Muscle layer of duodenum (tissue), 2 donors: ENCODE data around the gene KCP.
"Not testable (repeated sequence)": the region's sequence is repeated elsewhere in the genome, so short reads cannot be mapped to it uniquely, and the experiment has no call there.

Experiments used
- H3K27ac ChIP-seq: one replicate; pipeline ENCODE4 v1.7.0; 2013; ENCODE audit warnings: mild to moderate bottlenecking, low read length
- H3K27me3 ChIP-seq: one replicate; pipeline ENCODE4 v1.7.0; 2013; ENCODE audit warnings: low read depth, mild to moderate bottlenecking, control low read depth, low read length
- H3K36me3 ChIP-seq, 2 donors: one replicate each; pipeline ENCODE4 v1.7.0; 2013; ENCODE audit warnings: low read length in 2 of 2, control low read depth in 1 of 2, mild to moderate bottlenecking in 1 of 2; ENCODE audit not compliant: insufficient read depth in 2 of 2, control insufficient read depth in 1 of 2
- H3K4me1 ChIP-seq, 2 donors: one replicate each; pipeline ENCODE4 v1.7.0; 2013; ENCODE audit warnings: low read length in 2 of 2, mild to moderate bottlenecking in 2 of 2, control low read depth in 1 of 2, moderate library complexity in 1 of 2; ENCODE audit not compliant: insufficient read depth in 2 of 2, control insufficient read depth in 1 of 2
- H3K4me3 ChIP-seq, 2 donors: one replicate each; pipeline ENCODE4 v1.7.0; 2013; ENCODE audit warnings: low read length in 2 of 2, low read depth in 1 of 2, mild to moderate bottlenecking in 1 of 2
- H3K9me3 ChIP-seq, 2 donors: one replicate each; pipeline ENCODE4 v1.7.0; 2013; ENCODE audit warnings: low read length in 2 of 2, control low read depth in 1 of 2, mild to moderate bottlenecking in 1 of 2; ENCODE audit not compliant: control insufficient read depth in 1 of 2
- donor health status: healthy.

The KCP gene

GRCh38 chr7:128918016-128918665 is 7.6 kb upstream of the KCP start:
- Histone ChIP-seq H3K27ac (no peak overlapping the region), H3K36me3 (no peaks in the 10 kb centered on the region), H3K4me1 (peaks cover 0 to 4% of the 10 kb centered on the region in 2 donors), H3K9me3 (no peaks in the 10 kb centered on the region), H3K27me3 (peaks cover 19% of the 10 kb centered on the region), H3K4me3 (no peak overlapping the region)

- Histone ChIP-seq H3K27ac (no peak overlapping the region), H3K4me3 (no peak overlapping the region), H3K36me3 (no peaks in the 10 kb centered on the region), H3K9me3 (no peaks in the 10 kb centered on the region), H3K4me1 (peaks cover 0 to 4% of the 10 kb centered on the region in 2 donors), H3K27me3 (peaks cover 19% of the 10 kb centered on the region)
Measured at GRCh38 chr7:128917122-128917521, 6.6 kb upstream of the KCP start.

- Histone ChIP-seq H3K27ac (no peak overlapping the region), H3K9me3 (no peaks in the 10 kb centered on the region), H3K36me3 (no peaks in the 10 kb centered on the region), H3K4me3 (no peak overlapping the region), H3K4me1 (peaks cover 0 to 4% of the 10 kb centered on the region in 2 donors), H3K27me3 (peaks cover 19% of the 10 kb centered on the region)
Measured at GRCh38 chr7:128916643-128916915, 6.1 kb upstream of the KCP start.

GRCh38 chr7:128915841-128916642 is 5.5 kb upstream of the KCP start:
- Histone ChIP-seq H3K36me3 (no peaks in the 10 kb centered on the region), H3K4me3 (peak overlapping the region in 1 of 2 donors; percentile 53), H3K9me3 (no peaks in the 10 kb centered on the region), H3K27me3 (peaks cover 19% of the 10 kb centered on the region), H3K4me1 (peaks cover 0 to 4% of the 10 kb centered on the region in 2 donors), H3K27ac (no peak overlapping the region)

GRCh38 chr7:128915271-128915819 is 4.8 kb upstream of the KCP start:
- H3K36me3 ChIP-seq = no peaks in the 10 kb centered on the region
- H3K27ac ChIP-seq = no peak overlapping the region
- no peaks in the 10 kb centered on the region for H3K9me3 ChIP-seq
- peak overlapping the region; percentile 33 to 53 for H3K4me3 ChIP-seq
- peaks cover 0 to 6% of the 10 kb centered on the region in 2 donors for H3K4me1 ChIP-seq
- H3K27me3 ChIP-seq = peaks cover 16% of the 10 kb centered on the region

- H3K27ac ChIP-seq = no peak overlapping the region
- no peaks in the 10 kb centered on the region for H3K9me3 ChIP-seq
- no peaks in the 10 kb centered on the region for H3K36me3 ChIP-seq
- no peak overlapping the region for H3K4me3 ChIP-seq
- peaks cover 19% of the 10 kb centered on the region for H3K27me3 ChIP-seq
- H3K4me1 ChIP-seq = peaks cover 0 to 13% of the 10 kb centered on the region in 2 donors
Measured at GRCh38 chr7:128914566-128915151, 4.2 kb upstream of the KCP start.

- Histone ChIP-seq H3K27ac (no peak overlapping the region), H3K36me3 (no peaks in the 10 kb centered on the region), H3K27me3 (peaks cover 26% of the 10 kb centered on the region), H3K4me1 (peaks cover 0 to 18% of the 10 kb centered on the region in 2 donors), H3K9me3 (no peaks in the 10 kb centered on the region), H3K4me3 (no peak overlapping the region)
Measured at GRCh38 chr7:128913870-128914565, 3.5 kb upstream of the KCP start.

- not testable (repeated sequence) for H3K27ac ChIP-seq, H3K9me3 ChIP-seq, H3K4me3 ChIP-seq, H3K36me3 ChIP-seq
- Histone ChIP-seq H3K27me3 (peaks cover 26% of the 10 kb centered on the region), H3K4me1 (peaks cover 0 to 18% of the 10 kb centered on the region in 2 donors)
Measured at GRCh38 chr7:128912709-128913495, 2.4 kb upstream of the KCP start.

- no peaks in the 10 kb centered on the region for H3K9me3 ChIP-seq
- no peak overlapping the region for H3K4me3 ChIP-seq
- H3K27ac ChIP-seq = no peak overlapping the region
- H3K4me1 ChIP-seq = peaks cover 0 to 18% of the 10 kb centered on the region in 2 donors
- H3K27me3 ChIP-seq = peaks cover 26% of the 10 kb centered on the region
- no peaks in the 10 kb centered on the region for H3K36me3 ChIP-seq
Measured at GRCh38 chr7:128912281-128912680, 1.8 kb upstream of the KCP start.

GRCh38 chr7:128911423-128912031 is 1.0 kb upstream of the KCP start:
- peaks cover 26% of the 10 kb centered on the region for H3K27me3 ChIP-seq
- H3K9me3 ChIP-seq = no peaks in the 10 kb centered on the region

More at GRCh38 chr7:128911423-128912031, 1.0 kb upstream of the KCP start:
- H3K4me1 ChIP-seq = peaks cover 0 to 18% of the 10 kb centered on the region in 2 donors
- H3K27ac ChIP-seq = no peak overlapping the region
- H3K4me3 ChIP-seq = no peak overlapping the region
- H3K36me3 ChIP-seq = no peaks in the 10 kb centered on the region
